Globus pallidus (tissue), 1 donor: ENCODE measurements around the gene TOX4.
"Not testable (repeated sequence)": the region's sequence is repeated elsewhere in the genome, so short reads cannot be mapped to it uniquely, and the experiment has no call there.

Experiments used
- DNase-seq: peaks from one replicate; pipeline ENCODE4 v3.0.0-alpha.2; 2015; ENCODE audit warnings: low spot score

Gene TOX4

GRCh38 chr14:21476925-21477681 is at the start of gene TOX4, which contains the start of gene RAB2B:
Gene TOX4, plus strand, starts transcription at chr14:21477195. Its CDS starts 84 bp downstream, at chr14:21477279.
Gene RAB2B, minus strand, starts transcription at chr14:21476959. Its CDS starts 87 bp downstream, at chr14:21476872.
- peak; percentile 99 for DNase-seq

- no peak for DNase-seq
These were observed 48.1 kb upstream of the TOX4 start for GRCh38 chr14:21428930-21429329.

- DNase-seq = no peak
These were observed 45.9 kb upstream of the TOX4 start for GRCh38 chr14:21431126-21431525.

GRCh38 chr14:21436567-21437062 is 40.4 kb upstream of the TOX4 start:
- no peak for DNase-seq

- DNase-seq = peak; percentile 99
These were observed 39.7 kb upstream of the TOX4 start for GRCh38 chr14:21437063-21437901.

- no peak for DNase-seq
These were observed 36.1 kb upstream of the TOX4 start for GRCh38 chr14:21440859-21441258.

GRCh38 chr14:21442657-21443056 is 34.3 kb upstream of the TOX4 start:
- not testable (repeated sequence) for DNase-seq

- DNase-seq = no peak
These were observed 27.1 kb upstream of the TOX4 start for GRCh38 chr14:21449899-21450216.

GRCh38 chr14:21454843-21455544 is 22.0 kb upstream of the TOX4 start:
- DNase-seq = no peak

GRCh38 chr14:21455592-21455911 is 21.4 kb upstream of the TOX4 start:
- no peak for DNase-seq

- peak; percentile 100 for DNase-seq
These were observed 20.9 kb upstream of the TOX4 start, which contains the start of gene CHD8 for GRCh38 chr14:21455912-21456667. Gene CHD8, minus strand, starts transcription at chr14:21456123. Its CDS starts 24,480 bp downstream, at chr14:21431643.

GRCh38 chr14:21467616-21468015 is 9.4 kb upstream of the TOX4 start:
- peak; percentile 30 for DNase-seq

- no peak for DNase-seq
These were observed 1.1 kb upstream of the TOX4 start for GRCh38 chr14:21475767-21476522.

- no peak for DNase-seq
These were observed 471 bp upstream of the TOX4 start for GRCh38 chr14:21476523-21476924.

- DNase-seq = no peak
These were observed 9.7 kb downstream of the TOX4 start for GRCh38 chr14:21486640-21487087.

- no peak for DNase-seq
These were observed 18.1 kb downstream of the TOX4 start for GRCh38 chr14:21494902-21495762.

- DNase-seq = no peak
These were observed 19.5 kb downstream of the TOX4 start for GRCh38 chr14:21496453-21496852.

- DNase-seq = peak; percentile 35
These were observed 21.8 kb downstream of the TOX4 start for GRCh38 chr14:21498540-21499526.

- DNase-seq = no peak
These were observed 24.6 kb downstream of the TOX4 start for GRCh38 chr14:21501568-21501967.
